Stimulated activated CD4-positive, alpha-beta T cell treated with anti-CD3 and anti-CD28 coated beads, Interleukin-2, amount 100 ng/mL, for 48 hours (primary cell): Measurements from ENCODE around the gene COL27A1.
"Not testable (repeated sequence)": the region's sequence is repeated elsewhere in the genome, so short reads cannot be mapped to it uniquely, and the experiment has no call there.

Experiments
- DNase-seq, 2 donors: peaks; one replicate each; pipeline ENCODE4 v3.0.0-alpha.2; 2020

Gene COL27A1

DNA sequence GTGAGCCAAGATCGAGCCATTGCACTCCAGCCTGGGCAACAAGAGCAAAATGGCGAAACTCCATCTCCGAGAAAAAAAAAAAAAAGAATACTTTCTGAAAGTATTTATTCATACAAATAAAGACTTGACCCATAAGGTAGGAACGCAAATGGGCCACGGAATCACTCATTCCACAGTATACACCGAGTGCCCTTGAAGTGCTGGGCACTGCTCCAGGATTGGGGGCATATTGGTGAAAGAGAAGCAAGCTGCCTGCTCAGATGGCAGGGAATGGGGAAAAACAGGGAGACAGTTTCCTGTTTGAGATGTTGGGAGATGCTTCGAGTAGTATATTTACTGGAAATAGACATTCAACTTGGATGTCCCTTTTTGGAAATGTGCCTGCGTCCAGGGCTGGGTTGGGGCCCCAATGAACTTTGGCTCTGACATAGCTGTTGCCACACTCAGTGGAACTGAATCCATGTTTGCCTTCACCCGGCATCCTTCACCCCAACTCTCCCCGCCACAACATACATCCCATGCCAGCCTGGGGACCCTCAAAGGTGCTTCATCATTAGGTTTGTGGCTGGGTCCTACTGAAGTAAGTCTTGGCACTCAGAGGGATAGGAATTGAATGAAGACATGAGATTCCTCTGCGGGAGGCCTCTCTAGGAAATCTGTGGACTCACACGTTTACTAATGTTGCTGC is 173.7 kb downstream of the COL27A1 start:
- DNase-seq: not testable (repeated sequence)

DNA sequence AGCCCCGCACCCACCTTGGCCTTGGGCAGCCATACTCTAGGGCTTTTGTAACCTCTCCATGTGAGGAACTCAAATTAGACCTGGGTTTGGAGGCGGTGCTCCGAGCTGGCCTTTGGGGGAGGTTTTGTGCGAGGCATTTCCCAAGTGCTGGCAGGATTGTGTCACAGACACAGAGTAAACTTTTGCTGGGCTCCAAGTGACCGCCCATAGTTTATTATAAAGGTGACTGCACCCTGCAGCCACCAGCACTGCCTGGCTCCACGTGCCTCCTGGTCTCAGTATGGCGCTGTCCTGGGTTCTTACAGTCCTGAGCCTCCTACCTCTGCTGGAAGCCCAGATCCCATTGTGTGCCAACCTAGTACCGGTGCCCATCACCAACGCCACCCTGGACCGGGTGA is 174.3 kb downstream of the COL27A1 start, which contains the start of gene ORM2:
ORM2 (plus strand) TSS at position 245 of the 398 bp plus-strand sequence; CDS start at position 281, 36 bp downstream.
- not testable (repeated sequence) for DNase-seq

DNA sequence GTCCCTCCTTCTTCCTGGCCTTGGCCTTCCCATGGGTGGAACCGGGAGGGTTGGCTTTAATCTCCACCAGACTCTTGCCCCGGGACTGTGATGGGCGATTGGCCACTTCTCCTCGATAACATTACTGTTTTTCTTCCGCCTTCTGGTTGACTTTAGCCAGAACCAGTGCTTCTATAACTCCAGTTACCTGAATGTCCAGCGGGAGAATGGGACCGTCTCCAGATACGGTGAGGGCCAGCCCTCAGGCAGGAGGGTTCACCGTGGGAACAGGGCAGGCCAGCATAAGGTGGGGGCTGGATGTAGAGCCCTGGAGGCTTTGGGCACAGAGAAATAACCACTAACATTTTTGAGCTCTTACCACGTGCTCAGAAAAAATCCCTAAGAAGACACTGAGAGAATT is 175.3 kb downstream of the COL27A1 start:
- DNase-seq: no peak

DNA sequence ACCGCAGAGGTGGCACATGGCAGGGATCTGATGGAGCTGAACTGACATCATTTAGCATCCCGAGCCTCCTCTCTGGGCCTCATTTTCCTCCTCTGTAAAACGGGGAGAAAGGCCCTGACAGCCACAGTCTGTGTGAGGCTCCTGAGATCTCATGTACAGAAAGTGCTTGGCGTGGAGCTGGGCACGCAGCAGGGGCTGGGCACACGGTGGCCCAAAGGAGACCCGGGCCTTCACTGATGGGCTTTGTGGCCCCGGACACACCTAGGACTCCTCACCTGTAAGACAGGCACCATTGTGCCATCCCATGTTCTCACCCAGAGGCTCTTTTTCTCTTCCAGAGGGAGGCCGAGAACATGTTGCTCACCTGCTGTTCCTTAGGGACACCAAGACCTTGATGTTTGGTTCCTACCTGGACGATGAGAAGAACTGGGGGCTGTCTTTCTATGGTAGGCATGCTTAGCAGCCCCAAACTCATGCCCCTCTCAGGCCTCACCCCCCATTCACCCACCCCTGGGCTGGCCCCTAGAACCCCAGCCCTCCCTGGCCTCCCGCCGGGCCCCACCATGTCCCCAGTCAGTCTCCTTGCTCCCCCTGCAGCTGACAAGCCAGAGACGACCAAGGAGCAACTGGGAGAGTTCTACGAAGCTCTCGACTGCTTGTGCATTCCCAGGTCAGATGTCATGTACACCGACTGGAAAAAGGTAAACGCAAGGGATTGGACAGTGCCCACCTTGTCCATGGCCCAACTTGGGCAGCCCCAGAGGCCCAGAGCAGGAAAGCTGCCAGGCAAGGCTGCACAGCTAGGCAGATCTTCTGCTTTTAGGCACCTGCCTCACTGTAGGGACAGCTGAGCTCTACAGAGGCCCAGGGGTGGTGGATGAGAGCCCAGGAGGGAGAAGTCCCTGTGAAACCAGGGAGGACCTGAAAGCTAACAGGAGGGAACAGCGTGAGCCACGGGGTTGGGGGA is 176.2 kb downstream of the COL27A1 start:
- not testable (repeated sequence) for DNase-seq

DNA sequence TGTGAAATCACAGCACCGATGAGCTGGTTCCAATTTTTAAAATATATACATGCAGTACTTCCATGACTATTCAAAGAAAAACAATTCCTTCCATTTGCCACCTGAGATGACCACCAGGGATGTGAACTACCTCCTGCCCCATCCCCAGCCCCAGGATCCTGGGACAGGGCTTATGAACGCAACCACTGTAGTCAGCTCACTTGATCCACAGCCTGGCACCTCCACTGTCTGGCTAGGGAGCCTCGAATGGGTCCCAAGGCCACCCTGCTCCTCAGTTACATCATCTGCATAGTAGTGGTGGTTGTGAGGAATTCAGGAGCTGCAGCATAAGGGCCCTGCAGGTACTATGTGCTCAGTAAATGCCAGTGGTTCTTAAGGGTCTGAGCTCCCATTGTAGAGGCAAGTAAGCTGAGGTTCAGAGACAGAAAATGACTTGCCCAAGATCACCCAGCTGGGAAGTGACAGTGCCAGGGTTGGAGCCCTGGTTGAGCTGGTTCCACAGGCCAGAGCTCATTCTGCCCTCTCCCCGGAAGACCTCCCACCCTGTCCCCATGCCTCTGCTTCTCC is 177.2 kb downstream of the COL27A1 start:
- DNase-seq: not testable (repeated sequence)

DNA sequence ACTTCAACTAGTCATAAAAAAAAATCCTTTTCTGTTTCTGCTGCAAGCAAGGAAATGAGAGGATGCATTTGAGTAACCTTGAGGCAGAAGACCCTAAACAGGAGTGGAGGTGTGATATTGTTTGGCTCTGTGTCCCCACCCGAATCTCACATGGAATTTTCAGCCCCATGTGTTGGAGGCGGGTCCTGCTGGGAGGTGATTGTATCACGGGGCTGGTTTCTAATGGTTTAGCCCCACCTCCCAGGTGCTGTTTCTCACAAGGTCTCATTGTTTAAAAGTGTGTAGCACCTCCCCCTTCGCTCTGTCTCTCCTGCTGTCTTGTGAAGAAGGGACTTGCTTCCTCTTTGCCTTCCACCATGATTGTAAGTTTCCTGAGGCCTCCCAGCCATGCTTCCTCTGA is 178.4 kb downstream of the COL27A1 start:
- not testable (repeated sequence) for DNase-seq

DNA sequence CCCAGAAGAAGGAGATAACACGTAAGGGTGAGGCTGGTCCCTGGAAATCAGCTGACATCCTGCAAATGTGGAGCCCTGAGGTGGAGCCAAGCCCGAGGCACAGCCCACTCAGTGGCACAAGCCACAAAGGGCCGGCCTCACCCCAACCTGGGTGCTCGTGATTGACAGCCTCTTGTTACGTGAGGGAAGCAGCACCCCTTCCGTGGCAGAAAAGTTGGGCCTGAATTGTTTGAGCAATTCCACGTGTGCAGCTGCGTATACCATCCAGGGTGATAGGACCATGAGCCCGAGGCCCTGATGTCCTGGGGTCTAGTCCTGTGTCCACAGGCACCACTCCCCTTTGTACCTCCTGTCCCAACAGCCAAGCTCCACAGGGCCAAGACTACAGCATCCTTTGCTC is 179.2 kb downstream of the COL27A1 start:
- no peak for DNase-seq

DNA sequence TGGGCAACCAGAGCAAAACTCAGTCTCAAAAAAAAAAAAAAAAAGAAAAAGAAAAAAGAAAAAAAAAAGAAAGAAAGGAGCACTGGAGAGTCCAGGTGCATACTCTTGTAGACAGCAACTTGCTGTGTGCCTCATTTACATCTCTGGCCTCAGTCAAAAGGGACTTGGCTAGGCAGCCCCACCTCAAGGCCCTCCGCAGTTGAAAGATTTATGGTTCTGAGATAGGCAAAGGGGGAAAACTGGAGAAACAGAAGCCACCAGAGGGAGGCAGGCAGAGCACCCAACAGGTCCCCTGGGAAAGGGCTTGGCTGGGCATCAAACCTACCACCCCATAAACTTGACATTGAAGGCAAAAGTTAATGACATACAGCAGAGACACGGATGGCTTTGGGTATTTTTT is 180.4 kb downstream of the COL27A1 start:
- no peak for DNase-seq

DNA sequence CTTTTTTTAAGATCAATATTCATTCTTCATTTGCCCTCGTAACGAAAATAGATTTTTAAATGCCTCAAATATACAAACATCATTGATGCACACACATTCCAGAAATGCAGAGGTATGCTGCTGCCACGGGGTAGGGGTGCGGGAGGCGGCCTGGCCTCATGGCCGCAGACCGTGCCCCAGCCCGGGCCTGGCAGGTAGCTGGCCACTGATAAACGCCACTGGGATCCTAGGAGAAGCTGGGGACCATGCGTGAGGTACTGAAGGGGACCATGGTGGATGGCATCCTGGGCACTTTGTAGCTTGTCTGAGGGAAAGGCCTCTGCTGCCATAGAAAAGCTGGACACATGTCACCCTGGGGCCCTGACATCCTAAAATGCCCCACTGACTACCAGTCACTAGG is 180.8 kb downstream of the COL27A1 start:
- DNase-seq: no peak

DNA sequence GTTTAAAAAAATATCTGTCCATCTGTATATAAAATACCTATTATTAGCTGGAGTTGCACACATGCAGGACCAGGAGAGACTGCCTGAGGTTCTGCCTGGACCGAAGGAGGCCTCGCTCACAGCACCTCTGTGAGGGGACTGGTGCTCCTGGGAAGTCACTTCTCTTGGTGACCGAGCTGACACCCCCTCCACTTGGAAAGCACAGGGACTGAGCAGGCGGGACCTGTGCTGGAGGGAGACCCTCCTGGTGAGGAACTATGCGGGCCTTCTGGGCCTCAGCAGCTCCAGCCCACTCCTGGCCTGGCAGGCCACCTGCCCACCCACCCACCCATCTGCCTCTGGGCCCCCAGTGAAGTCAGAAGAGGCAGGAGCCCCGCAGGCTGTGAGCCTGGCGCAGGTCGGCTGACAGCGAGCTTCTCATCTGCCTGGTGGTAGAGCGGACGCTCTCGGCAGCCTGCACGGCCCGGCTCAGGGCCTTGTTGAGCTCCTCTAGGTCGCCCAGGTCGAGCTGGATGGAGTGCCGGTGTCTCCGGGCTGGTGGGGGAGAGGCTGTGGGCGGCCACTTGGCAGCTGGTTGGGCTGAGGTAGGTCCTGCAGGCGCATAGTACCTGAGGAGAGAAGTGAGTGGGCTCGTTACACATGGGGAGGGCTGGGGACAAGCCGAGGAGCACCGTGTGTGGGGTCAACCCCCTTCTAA is 181.5 kb downstream of the COL27A1 start:
- DNase-seq: no peak

DNA sequence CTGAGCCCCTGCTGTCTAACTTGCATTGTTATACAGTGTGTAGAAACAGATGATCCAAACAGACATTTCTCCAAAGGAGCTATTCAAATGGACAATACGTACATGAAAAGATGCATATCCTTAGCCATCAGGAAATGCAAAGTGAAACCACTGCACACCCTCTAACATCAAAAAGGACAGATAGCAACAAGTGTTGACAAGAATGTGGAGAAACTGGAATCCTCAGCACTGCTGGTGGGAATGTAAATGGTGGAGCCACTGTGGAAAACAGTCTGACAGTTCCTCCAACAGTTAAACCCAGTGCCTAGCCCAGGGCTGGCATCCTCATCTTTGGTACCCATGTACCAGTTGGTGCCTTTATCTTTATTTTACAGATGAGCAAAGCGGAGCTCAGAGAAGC is 182.8 kb downstream of the COL27A1 start:
- no peak for DNase-seq

DNA sequence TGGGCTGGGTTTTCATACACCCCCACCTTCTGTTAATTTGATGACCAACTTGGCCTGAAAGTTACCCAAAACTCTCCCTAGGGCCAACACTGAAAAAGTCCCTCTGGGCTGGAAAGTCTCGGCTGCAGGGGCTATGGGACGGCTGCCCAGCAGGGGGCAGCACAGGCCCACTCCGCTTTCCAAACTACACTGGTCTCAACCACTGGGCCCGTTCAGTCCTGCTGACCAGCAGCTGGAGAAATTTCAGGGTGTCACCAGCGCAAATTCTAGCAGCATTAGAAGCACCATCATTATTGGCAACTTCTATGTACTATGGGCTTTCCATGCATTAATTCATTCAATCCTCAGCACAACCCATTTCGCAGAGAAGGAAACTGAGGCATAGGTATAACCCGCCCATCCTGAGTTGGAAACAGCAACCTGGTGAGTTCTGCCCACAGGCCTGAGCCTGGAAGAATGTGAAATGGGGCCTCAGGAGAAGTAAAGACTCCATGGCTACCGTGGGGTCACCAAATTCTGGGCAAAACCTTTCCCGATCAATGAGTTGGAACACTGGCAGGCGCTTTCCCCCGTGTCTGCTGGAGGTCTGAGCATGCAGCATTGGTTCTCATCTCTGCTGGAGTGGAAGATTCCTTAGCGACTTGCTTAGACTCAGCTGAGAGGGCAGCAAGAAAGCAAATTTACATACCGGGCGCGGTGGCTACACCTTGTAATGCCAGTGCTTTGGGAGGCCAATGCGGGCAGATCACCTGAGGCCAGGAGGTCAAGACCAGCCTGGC is 184.0 kb downstream of the COL27A1 start:
- DNase-seq: peak; percentile 61 to 66

DNA sequence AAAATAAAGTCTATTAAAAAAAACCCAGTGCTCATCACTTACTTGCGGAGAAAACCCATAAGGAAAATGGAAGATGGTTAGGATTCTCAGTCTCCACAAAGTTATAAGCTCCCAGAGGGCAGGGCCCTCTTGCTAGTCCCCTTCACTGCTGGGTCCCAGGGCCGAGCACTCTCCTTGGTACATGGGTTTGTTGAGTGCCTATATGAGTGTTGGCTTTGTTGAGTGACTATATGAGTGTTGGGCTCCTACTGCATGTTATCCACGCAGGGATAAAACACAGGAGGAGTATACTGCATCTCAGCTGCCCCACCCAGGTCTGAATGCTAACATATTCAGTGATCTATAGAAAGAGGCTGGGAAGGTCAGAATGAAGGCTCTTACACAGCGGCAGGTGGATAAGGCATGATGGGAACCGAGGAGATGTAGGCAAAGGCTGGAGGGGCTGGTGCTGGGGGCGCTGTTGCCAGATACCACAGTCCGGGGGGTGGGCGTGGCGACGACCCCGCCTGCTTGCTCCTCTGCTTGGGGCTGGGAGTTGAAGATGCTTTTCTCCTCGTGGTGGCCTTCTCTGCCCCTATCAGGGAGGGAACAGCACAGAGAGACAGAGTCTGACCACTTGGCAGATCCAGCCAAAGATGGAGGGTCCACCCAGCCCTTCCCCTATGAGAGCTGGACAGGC is 186.0 kb downstream of the COL27A1 start:
- DNase-seq: no peak

DNA sequence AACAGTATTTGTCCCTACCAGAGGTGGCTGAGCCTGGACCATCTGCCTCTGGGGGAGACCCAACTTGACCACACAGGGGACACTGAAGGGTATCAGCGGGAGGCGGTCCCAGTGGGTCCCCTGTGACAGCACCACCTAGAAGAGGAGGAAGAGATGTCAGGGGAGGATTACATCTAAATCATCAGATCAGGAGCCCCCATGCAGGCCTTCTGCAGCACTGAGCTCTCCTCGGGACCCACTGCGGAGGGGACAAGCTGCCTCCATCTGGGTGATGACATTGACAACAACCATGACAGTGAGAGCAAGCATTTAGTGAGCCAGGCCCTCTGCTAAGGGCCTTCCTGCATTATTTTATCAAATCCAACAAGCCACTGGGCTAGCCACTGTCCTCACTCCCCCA is 186.7 kb downstream of the COL27A1 start:
- DNase-seq: no peak

DNA sequence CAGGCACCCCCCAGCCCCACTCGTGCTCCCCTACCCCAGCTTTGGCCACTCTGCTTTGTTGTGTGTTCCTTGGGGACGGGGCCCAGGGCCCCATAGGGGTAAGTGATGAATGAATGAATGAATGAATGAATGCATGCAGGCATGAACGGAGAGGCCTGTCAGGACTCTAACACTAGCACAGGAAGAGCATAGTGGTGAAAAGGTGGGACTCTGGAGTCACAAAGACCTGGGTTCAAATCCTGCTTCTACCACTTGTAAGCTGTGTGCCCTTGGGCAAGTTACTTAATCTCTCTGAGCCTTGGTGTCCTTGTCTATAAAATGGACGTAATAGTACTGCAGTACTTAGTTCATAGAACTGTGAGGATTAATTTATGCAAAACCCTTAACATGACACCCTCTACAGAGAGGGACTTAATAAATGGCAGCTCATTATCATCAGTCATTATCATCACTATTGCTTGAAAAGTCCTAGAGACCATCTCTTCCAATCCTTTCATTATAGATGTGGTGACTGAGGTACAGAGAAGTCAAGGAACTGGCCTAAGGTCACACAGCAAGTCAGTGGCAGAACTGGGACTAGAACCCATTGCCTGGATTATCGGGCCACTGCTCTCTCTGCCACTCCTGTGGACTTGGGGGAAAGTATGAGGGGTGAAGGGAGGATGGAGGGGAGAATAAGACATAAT is 187.6 kb downstream of the COL27A1 start:
- no peak for DNase-seq

DNA sequence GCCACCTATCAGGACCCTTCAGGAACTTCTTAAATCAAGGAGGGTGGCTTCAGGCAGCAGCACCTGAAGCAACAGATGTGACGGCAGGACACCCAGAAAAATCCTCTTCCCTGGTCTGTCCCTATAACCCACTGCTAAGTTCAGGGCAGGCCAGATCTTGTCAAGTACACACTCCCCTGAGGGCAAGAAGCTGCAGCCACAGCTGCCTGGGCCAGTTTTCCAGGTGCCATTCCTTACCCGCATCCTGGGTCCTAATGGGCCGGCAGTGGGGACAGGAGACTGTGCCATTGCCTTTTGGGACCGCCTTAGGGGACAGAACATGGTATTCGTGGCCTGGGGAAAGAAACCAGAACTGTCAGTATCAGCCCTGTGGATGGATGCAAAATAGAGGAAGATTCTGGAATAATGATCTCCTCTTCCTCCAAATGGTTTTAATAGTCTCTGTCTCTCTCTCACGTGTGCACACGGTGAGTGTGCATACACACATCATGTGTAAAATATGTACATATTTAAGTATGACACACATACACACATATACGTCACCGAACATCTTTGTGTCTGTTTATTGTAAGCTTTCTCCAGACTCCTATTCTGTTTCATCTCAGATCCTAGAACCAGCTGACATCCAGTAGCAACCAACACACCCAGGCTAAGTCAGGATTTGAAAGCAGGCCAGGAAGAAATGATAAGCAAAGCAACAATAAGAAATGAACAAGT is 188.3 kb downstream of the COL27A1 start:
- no peak for DNase-seq

DNA sequence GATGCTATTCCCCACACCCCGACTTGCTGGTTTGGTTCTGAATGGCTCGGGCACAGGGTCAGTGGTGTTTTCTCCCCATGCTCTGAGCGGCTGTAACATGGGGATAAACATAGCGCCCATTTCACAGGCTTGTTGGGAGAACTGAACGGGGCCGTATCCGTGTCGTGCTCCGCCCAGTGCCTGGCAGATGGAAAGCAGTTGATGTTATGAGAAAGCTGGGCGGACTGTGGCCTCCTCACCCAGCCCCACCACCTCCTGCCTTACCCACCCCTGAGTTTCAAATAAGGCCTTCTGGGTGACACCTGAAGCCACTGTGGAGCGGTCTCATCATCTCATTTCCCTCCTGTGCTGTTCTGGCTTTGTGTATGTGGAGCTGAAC is 188.8 kb downstream of the COL27A1 start:
- DNase-seq: no peak

DNA sequence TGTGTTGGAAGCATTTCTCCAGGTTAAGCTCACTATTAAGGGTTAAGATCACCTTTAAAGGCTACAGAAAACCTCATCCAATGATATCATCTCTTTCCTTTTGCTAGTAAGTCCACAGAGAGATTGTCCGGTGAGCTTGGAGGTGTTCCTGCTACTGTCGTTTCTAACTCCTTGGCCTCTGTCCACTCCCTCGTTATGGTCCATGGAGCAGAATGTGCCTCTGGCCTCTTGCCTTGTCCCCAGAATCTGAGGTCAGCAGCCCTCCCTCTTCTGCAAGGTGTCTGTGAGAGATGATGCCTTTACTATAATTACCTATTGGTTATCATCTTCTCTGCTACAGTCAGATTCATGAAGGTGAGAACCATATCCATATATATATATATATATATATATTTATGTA is 189.4 kb downstream of the COL27A1 start:
- no peak for DNase-seq

DNA sequence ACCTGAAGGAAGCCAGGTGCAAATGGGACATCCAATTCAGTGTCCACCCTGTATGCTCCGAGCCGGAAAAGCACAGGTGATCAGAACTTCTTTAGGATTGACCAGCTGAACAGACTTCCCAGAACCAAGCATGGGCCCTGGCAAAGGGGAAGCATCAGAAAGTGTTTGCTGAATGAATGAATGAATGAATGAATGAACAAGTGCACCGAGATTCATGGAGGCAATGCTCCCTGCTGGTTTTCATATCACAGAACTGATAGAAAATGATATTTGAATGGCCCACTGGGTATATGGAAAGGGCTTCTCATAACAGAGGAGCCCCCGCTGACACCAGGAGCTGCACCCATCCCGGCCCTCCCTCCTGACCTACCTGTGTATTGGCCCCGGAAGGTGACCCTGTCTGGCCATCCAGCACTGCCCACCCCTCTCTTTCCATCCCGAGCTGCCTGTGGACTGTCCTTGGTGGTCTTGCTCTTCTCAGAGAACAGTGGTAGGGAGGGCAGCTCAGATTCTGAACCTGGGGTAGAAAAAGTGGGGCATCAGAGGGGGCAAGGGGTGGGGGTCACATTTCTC is 190.2 kb downstream of the COL27A1 start:
- DNase-seq: no peak

DNA sequence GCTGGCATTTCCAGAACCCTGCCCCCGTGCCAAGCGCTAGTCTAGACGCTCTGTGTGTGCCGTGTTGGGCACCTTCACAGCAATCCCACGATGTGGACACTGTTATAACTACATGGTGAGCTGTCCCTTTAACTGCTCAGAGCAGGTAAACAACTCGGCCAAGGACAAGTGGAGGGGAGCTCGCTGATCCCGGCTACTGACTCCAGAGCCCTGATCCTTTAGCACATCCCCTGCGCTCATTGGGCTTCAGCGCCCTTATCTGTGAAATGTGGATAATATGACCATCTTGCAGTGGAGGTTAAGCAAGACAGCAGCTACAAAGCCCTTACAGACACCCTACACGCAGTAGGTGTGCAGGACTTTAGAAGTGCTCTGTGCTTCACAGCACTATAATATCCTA is 190.8 kb downstream of the COL27A1 start:
- no peak for DNase-seq
